Suprapubic skin (tissue), 4 donors: Measurements from ENCODE around the gene KRT6B.

ENCODE experiments used
- POLR2A ChIP-seq, 2 donors: fragments of 450-650 bp; IDR thresholded peaks; one replicate each; pipeline ENCODE4 v1.6.1; 2017; ENCODE audit warnings: antibody characterized with exemption in 2 of 2, mild to moderate bottlenecking in 2 of 2, moderate library complexity in 2 of 2
- POLR2AphosphoS5 ChIP-seq, 3 donors: sonication (generic); formaldehyde crosslinking; IDR thresholded peaks; one replicate each; pipeline ENCODE4 v1.6.1; 2017; ENCODE audit warnings: antibody characterized with exemption in 3 of 3
- TF ChIP-seq, protein P1 (sequence below), 2 donors: fragments of 200-600 bp in 1 of 2; fragments of 450-650 bp in 1 of 2; sonication (generic) in 1 of 2; IDR thresholded peaks; one replicate each; pipeline ENCODE4 v1.5.1; 2016 to 2019; ENCODE audit warnings: antibody characterized with exemption in 2 of 2, mild to moderate bottlenecking in 1 of 2, moderate library complexity in 1 of 2

DNA sequence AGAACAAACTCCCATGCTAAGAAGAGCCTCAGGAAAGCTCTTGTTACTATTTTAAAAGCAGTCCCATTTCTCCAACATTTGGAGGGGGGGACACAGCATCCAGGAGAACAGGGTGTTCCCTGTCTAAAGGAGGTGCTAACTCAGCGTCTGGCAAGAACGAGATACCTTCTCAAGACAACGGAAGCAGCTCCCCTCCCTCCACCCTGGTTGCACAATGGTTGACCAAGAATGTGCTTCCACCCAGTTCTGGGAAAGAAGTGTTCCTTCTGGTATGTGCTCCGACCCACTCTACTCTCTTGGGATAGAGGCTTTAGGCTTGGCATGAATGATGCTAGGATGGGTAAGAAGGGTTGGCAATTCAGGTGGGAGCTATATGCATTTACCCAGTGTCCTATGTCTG is 42.6 kb upstream of the KRT6B start:
- TF ChIP-seq POLR2AphosphoS5 (IDR thresholded peaks at IDR 0.05): peak; percentile 54 to 94 (median 91)
- TF ChIP-seq, protein P1, sequence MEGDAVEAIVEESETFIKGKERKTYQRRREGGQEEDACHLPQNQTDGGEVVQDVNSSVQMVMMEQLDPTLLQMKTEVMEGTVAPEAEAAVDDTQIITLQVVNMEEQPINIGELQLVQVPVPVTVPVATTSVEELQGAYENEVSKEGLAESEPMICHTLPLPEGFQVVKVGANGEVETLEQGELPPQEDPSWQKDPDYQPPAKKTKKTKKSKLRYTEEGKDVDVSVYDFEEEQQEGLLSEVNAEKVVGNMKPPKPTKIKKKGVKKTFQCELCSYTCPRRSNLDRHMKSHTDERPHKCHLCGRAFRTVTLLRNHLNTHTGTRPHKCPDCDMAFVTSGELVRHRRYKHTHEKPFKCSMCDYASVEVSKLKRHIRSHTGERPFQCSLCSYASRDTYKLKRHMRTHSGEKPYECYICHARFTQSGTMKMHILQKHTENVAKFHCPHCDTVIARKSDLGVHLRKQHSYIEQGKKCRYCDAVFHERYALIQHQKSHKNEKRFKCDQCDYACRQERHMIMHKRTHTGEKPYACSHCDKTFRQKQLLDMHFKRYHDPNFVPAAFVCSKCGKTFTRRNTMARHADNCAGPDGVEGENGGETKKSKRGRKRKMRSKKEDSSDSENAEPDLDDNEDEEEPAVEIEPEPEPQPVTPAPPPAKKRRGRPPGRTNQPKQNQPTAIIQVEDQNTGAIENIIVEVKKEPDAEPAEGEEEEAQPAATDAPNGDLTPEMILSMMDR (IDR thresholded peaks at IDR 0.05): no peak
- no peak for TF ChIP-seq POLR2A (IDR thresholded peaks at IDR 0.05)
